H1 (cell line): Measurements from ENCODE around the gene PKNOX1. TPM values are rescaled to one million over a fixed set of nuclear protein-coding genes. Genes with fewer than 3 reads are reported as not detected.

ENCODE experiments used
- CTCF ChIA-PET: fragments of 300-600 bp; sonication (Branson Sonifier 250); formaldehyde crosslinking; loops from one replicate; lab custom pipeline; 2021; ENCODE audit not compliant: partially characterized antibody; lab: Charles Lee
- POLR2A ChIA-PET: fragments of 300-600 bp; sonication (Branson Sonifier 250); formaldehyde crosslinking; loops from one replicate; lab custom pipeline; 2021; ENCODE audit warnings: inconsistent platforms; ENCODE audit not compliant: partially characterized antibody; lab: Charles Lee
- DNase-seq, 2 experiments: peaks; one replicate each; pipeline versions ENCODE4 v3.0.0 to v3.0.0-alpha.2; 2010 to 2022; ENCODE audit warnings: low spot score in 2 of 2, low read depth in 1 of 2, mixed read lengths in 1 of 2
- FAIRE-seq: peaks from 2 replicates; lab custom pipeline; 2011; peaks lifted over from hg19 to GRCh38; lab: Jason Lieb, UNC
- H2AFZ ChIP-seq: 2 replicates; pipeline ENCODE4 v1.8.1; 2012; ENCODE audit warnings: low read length, inconsistent platforms
- H2AK5ac ChIP-seq: 2 replicates; pipeline ENCODE4 v1.6.1; 2013; ENCODE audit warnings: low read depth, low read length
- H2BK120ac ChIP-seq: replicated peaks from 2 replicates; pipeline ENCODE3; 2013; ENCODE audit warnings: low read depth, low read length, inconsistent platforms
- H2BK12ac ChIP-seq: 2 replicates; pipeline ENCODE4 v1.6.1; 2013; ENCODE audit warnings: low read depth, low read length
- H2BK15ac ChIP-seq: 2 replicates; pipeline ENCODE4 v1.6.1; 2013; ENCODE audit warnings: low read length
- H2BK20ac ChIP-seq: 2 replicates; pipeline ENCODE4 v1.6.1; 2013; ENCODE audit warnings: low read length
- H2BK5ac ChIP-seq: 2 replicates; pipeline ENCODE4 v1.6.1; 2013; ENCODE audit warnings: low read depth, low read length
- H3K14ac ChIP-seq: 2 replicates; pipeline ENCODE4 v1.6.1; 2013; ENCODE audit warnings: inconsistent platforms; ENCODE audit not compliant: insufficient read length
- H3K18ac ChIP-seq: 2 replicates; pipeline ENCODE4 v1.6.1; 2013; ENCODE audit warnings: low read length; ENCODE audit errors: extremely low read depth
- H3K23ac ChIP-seq: 2 replicates; pipeline ENCODE4 v1.6.1; 2013; ENCODE audit warnings: inconsistent platforms; ENCODE audit not compliant: insufficient read length
- H3K23me2 ChIP-seq: 2 replicates; pipeline ENCODE4 v1.6.1; 2013; ENCODE audit warnings: low read depth, low read length
- H3K27ac ChIP-seq: 2 replicates; pipeline ENCODE4 v1.6.1; 2011; ENCODE audit warnings: low read depth, low read length, inconsistent platforms
- H3K27me3 ChIP-seq, 4 experiments: replicated peaks in 1 of 4; 1 replicate in 1 of 4; 2 replicates in 3 of 4; pipeline versions ENCODE4 v1.6.1 to v1.8.1; 2011 to 2013; ENCODE audit warnings: low read length in 3 of 4, mild to moderate bottlenecking in 3 of 4, inconsistent platforms in 2 of 4, mixed read lengths in 2 of 4, moderate library complexity in 1 of 4; ENCODE audit not compliant: control insufficient read depth in 3 of 4, insufficient read depth in 3 of 4; ENCODE audit errors: extremely low read depth in 1 of 4
- H3K36me3 ChIP-seq, 4 experiments: 2 replicates each; pipeline versions ENCODE4 v1.6.1 to v1.8.1; 2011 to 2013; ENCODE audit warnings: mild to moderate bottlenecking in 4 of 4, low read length in 3 of 4, moderate library complexity in 2 of 4, control low read depth in 1 of 4, inconsistent platforms in 1 of 4; ENCODE audit not compliant: insufficient read depth in 4 of 4, control insufficient read depth in 2 of 4
- H3K4ac ChIP-seq: replicated peaks from 2 replicates; pipeline ENCODE3; 2013; ENCODE audit warnings: low read length, low read depth, mixed read lengths, inconsistent platforms; ENCODE audit not compliant: insufficient read length
- H3K4me1 ChIP-seq, 4 experiments: replicated peaks in 1 of 4; 1 replicate in 1 of 4; 2 replicates in 3 of 4; pipeline versions ENCODE4 v1.6.1 to v1.8.1; 2011 to 2013; ENCODE audit warnings: low read length in 3 of 4, inconsistent platforms in 2 of 4, mixed read lengths in 1 of 4; ENCODE audit not compliant: insufficient read depth in 4 of 4, control insufficient read depth in 3 of 4
- H3K4me2 ChIP-seq, 2 experiments: 2 replicates each; pipeline versions ENCODE4 v1.6.1 to v1.8.1; 2011 to 2013; ENCODE audit warnings: low read depth in 2 of 2, low read length in 2 of 2, control low read depth in 1 of 2, inconsistent platforms in 1 of 2, mild to moderate bottlenecking in 1 of 2; ENCODE audit not compliant: insufficient read depth in 1 of 2
- H3K4me3 ChIP-seq, 4 experiments: fragments of 200-600, 300-600 bp in 1 of 4; sonication (generic), shearing (Covaris generic), sonication (Bioruptor Twin) in 1 of 4; 2 replicates each; pipeline versions ENCODE4 v1.5.1 to v1.8.1; 2011 to 2016; ENCODE audit warnings: low read length in 4 of 4, low read depth in 3 of 4, control low read depth in 2 of 4, inconsistent platforms in 2 of 4, mild to moderate bottlenecking in 2 of 4, mixed read lengths in 1 of 4, moderate library complexity in 1 of 4; ENCODE audit not compliant: insufficient read depth in 2 of 4; ENCODE audit errors: extremely low read depth in 1 of 4
- H3K56ac ChIP-seq: replicated peaks from 2 replicates; pipeline ENCODE3; 2013; ENCODE audit warnings: low read depth, mild to moderate bottlenecking, mixed read lengths, low read length, inconsistent platforms; ENCODE audit not compliant: insufficient read length
- H3K79me1 ChIP-seq: 2 replicates; pipeline ENCODE4 v1.6.1; 2013; ENCODE audit warnings: low read depth, low read length, control low read depth
- H3K79me2 ChIP-seq, 2 experiments: 2 replicates each; pipeline versions ENCODE4 v1.6.1 to v1.8.1; 2012 to 2013; ENCODE audit warnings: low read length in 2 of 2, mild to moderate bottlenecking in 2 of 2, inconsistent platforms in 1 of 2; ENCODE audit not compliant: insufficient read depth in 2 of 2, control insufficient read depth in 1 of 2
- H3K9ac ChIP-seq, 4 experiments: replicated peaks in 1 of 4; 1 replicate in 1 of 4; 2 replicates in 3 of 4; pipeline versions ENCODE4 v1.6.1 to v1.8.1; 2011 to 2013; ENCODE audit warnings: low read depth in 3 of 4, low read length in 3 of 4, control low read depth in 2 of 4, mild to moderate bottlenecking in 2 of 4, moderate library complexity in 2 of 4, inconsistent platforms in 1 of 4; ENCODE audit errors: extremely low read depth in 1 of 4
- H3K9me3 ChIP-seq, 2 experiments: 2 replicates each; pipeline versions ENCODE4 v1.6.1 to v1.8.1; 2012 to 2013; ENCODE audit warnings: mild to moderate bottlenecking in 2 of 2, moderate library complexity in 2 of 2, control low read depth in 1 of 2, inconsistent platforms in 1 of 2, low read depth in 1 of 2, low read length in 1 of 2, mixed read lengths in 1 of 2; ENCODE audit not compliant: insufficient read depth in 2 of 2
- H4K20me1 ChIP-seq, 2 experiments: replicated peaks in 1 of 2; 2 replicates each; pipeline versions ENCODE3 to v1.8.1; 2011 to 2013; ENCODE audit warnings: inconsistent platforms in 2 of 2, low read length in 2 of 2, mild to moderate bottlenecking in 1 of 2; ENCODE audit not compliant: insufficient read depth in 2 of 2, control insufficient read depth in 1 of 2
- H4K5ac ChIP-seq: 2 replicates; pipeline ENCODE4 v1.6.1; 2013; ENCODE audit warnings: low read length, low read depth, mixed read lengths, inconsistent platforms; ENCODE audit not compliant: insufficient read length
- H4K8ac ChIP-seq: 2 replicates; pipeline ENCODE4 v1.8.0; 2013; ENCODE audit warnings: mild to moderate bottlenecking, moderate library complexity, low read length, inconsistent platforms; ENCODE audit not compliant: insufficient read depth; ENCODE audit errors: extremely low read depth
- H4K91ac ChIP-seq: replicated peaks from 2 replicates; pipeline ENCODE3; 2013; ENCODE audit warnings: low read length, mixed read lengths, inconsistent platforms; ENCODE audit not compliant: insufficient read length
- E2F6 ChIP-seq: IDR thresholded peaks from 2 replicates; pipeline ENCODE4 v1.6.1; 2012; ENCODE audit warnings: inconsistent platforms
- SIRT6 ChIP-seq: IDR thresholded peaks from one replicate; pipeline ENCODE4 v1.7.1; 2012; ENCODE audit warnings: low read length, inconsistent platforms
- SP1 ChIP-seq: IDR thresholded peaks from 2 replicates; pipeline ENCODE4 v1.6.1; 2011; ENCODE audit warnings: low read depth, low read length
- WGBS, 2 experiments: shearing (Covaris generic) in 1 of 2; methylation state at CpG; one replicate each; pipeline versions ENCODE4 v1.1.6 to v1.1.7; 2013 to 2015; ENCODE audit warnings: low lambda C conversion rate in 2 of 2, mixed read lengths in 2 of 2, inconsistent platforms in 1 of 2, low coverage in 1 of 2, missing lambda C conversion rate in 1 of 2; ENCODE audit not compliant: insufficient replicate concordance in 2 of 2, insufficient coverage in 1 of 2, insufficient read length in 1 of 2; ENCODE audit errors: extremely low coverage in 1 of 2, missing lambda C conversion rate in 1 of 2; 5-methylcytosine and 5-hydroxymethylcytosine counted together
- polyA plus RNA-seq, 7 experiments: library from polyadenylated mRNA; depleted of rRNA in 3 of 7; stranded (reverse) in 5 of 7; unstranded in 2 of 7; fragments of >200 nt in 5 of 7; fragments of 200-250 nt in 2 of 7; gene quantifications; 1 replicate in 5 of 7; 2 replicates in 1 of 7; 4 replicates in 1 of 7; pipeline versions ENCODE4 v1.2.1 to v1.2.3, GENCODE V29; 2011 to 2013; ENCODE audit warnings: missing spikeins in 2 of 7, mixed read lengths in 2 of 7
- total RNA-seq: library from RNA; stranded (reverse); fragmentation: NEBNext Ultra II Directional; extraction: Animal tissue kit (Norgen Biotek cat#: 25700); gene quantifications from 2 replicates; pipeline ENCODE4 v1.2.1, GENCODE V29; 2021

The PKNOX1 gene
- total and polyA plus RNA-seq, 2 of the 8 experiments (the other 6 are each of a cell fraction or from before 2014, with no cell fraction given) = 20.4 to 31.9 TPM

GRCh38 chr21:42941696-42942085, 32.7 kb upstream of the PKNOX1 start:
- H3K9ac ChIP-seq = no peak overlapping the region
- H4K20me1 ChIP-seq = no peaks in the 10 kb centered on the region
- H3K27me3 ChIP-seq = no peaks in the 10 kb centered on the region
- peak overlapping the region; percentile 55; the same call in 1 of the 2 replicates for H2BK5ac ChIP-seq
- no peak overlapping the region for H3K56ac ChIP-seq
- H2BK120ac ChIP-seq = no peak overlapping the region
- peak overlapping the region; percentile 89; the same call in 1 of the 2 replicates for H2BK20ac ChIP-seq
- no peaks in the 10 kb centered on the region for H3K36me3 ChIP-seq
- no peak overlapping the region for H4K5ac ChIP-seq
- peak overlapping the region; percentile 58; the same call in 1 of the 2 replicates for H4K8ac ChIP-seq
- H3K14ac ChIP-seq = no peak overlapping the region
- no peak for DNase-seq
- peaks cover 0 to 20% (median 10%) of the 10 kb centered on the region in 4 experiments; a peak in 6 of 7 replicates for H3K4me1 ChIP-seq
- WGBS, 2 experiments = 91% methylated on average over 6 of the region's 6 CpGs; no CpG with 5 or more reads in 1 of the 2 experiments
- TF ChIP-seq SIRT6 = no peak
- no peak for TF ChIP-seq SP1
- peak; percentile 58 for TF ChIP-seq E2F6
- no peak for FAIRE-seq
- H4K91ac ChIP-seq = peak overlapping the region; percentile 89
- H2BK15ac ChIP-seq = no peak overlapping the region
- peak overlapping the region; percentile 51; the same call in 1 of the 2 replicates for H3K18ac ChIP-seq
- H3K4ac ChIP-seq = no peak overlapping the region
- no peak overlapping the region for H3K23ac ChIP-seq
- no peaks in the 10 kb centered on the region for H3K79me1 ChIP-seq
- ChIA-PET POLR2A (interaction anchor here (1.2 to 1.5 kb wide), 2 partner anchors 14 to 32 kb away, joined by 3 to 4 read pairs; partner anchors contain the start of gene PKNOX1), CTCF (interaction anchor here (0.8 to 1.1 kb wide), 2 partner anchors 8 to 10 kb away, joined by 3 to 4 read pairs; no protein-coding TSS in a partner anchor)
- no peak overlapping the region for H3K4me2 ChIP-seq
- H3K4me3 ChIP-seq = no peak overlapping the region
- H2AFZ ChIP-seq = no peak overlapping the region
- H3K79me2 ChIP-seq = no peaks in the 10 kb centered on the region
- no peaks in the 10 kb centered on the region for H3K9me3 ChIP-seq
- H2BK12ac ChIP-seq = peak overlapping the region; percentile 68; the same call in 1 of the 2 replicates
- no peak overlapping the region for H2AK5ac ChIP-seq
- H3K23me2 ChIP-seq = no peaks in the 10 kb centered on the region
- H3K27ac ChIP-seq = no peak overlapping the region
